ENCODE measurements around the gene EVC.
A peak's percentile ranks its signal among the peaks of the same experiment; 100 is the strongest.
"Not testable (repeated sequence)": the region's sequence is repeated elsewhere in the genome, so short reads cannot be mapped to it uniquely, and the experiment has no call there.

EVC gene

GRCh38 chr4:5793514-5793913 is 82.5 kb downstream of the EVC start:
- no peak for DNase-seq

DNA sequence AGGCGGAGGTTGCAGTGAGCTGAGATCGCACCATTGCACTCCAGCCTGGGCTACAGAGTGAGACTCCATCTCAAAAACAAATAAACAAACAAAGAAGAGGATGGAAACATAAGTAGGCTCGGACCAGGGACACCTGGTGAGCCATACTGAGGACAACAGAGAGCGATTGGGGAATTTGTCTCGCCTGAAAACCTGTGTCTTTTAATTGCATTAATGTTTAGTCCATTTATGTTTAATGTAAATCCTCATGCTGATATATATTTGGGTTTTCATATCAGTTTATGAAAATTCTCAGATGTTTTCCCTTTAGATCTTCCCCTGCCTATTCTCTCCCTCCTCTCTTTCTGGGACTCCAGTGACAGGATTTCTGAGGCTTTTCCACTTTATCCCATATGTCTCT is 84.6 kb downstream of the EVC start:
- no peak for DNase-seq

DNA sequence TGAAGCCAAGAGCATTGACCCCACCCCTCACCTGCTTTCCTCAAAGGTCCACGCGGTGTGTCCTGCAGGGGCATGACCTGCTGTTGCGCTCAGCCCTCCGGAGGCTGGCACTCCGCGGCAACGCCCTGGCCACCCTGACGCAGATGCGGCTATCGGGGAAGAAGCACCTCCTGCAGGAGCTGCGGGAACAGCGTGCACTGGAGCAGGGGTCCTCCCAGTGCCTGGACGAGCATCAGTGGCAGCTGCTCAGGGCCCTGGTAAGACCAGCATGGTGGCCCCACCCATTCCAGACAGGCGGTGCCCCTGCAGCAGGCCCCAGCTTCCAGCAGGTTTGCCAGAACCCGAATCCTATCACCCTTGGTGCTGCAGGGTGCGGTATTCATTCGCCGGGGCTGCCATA is 86.0 kb downstream of the EVC start:
- DNase-seq = no peak

- DNase-seq = no peak
Observed at GRCh38 chr4:5797866-5798265, 86.9 kb downstream of the EVC start.

DNA sequence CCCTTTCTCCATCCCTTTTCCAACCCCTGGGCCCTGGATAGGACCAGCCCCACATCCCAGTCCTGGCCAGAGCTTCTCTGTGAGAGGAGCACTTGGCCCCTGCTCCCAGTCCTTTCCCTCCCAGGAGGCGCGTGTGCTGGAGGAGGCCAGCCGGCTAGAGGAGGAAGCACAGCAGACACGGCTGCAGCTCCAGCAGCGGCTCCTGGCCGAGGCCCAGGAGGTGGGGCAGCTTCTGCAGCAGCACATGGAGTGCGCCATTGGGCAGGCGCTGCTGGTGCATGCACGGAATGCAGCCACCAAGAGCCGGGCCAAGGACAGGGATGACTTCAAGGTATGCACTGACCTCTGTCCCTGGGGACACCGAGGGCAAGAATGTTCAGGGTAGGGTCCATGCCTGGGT is 87.5 kb downstream of the EVC start:
- no peak for DNase-seq

DNA sequence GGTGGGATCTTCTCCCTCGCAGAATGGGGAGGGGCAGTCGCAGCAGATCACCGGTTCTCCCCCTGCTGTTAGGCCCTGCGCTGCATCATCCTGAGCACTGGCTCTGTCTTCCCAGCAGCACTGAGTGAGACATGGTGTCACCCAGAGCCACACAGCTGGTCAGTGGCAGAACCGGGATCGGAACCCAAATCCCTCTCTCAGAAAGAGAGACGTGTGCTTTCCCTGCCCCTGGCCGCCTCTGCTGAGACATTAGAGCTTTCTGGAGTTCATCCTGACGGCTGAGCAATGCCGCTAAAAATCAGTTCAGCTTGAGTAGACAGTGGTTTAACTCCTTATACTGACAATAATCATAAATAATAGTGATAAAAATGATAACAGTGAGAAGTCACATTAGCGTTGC is 87.9 kb downstream of the EVC start:
- no peak for DNase-seq

GRCh38 chr4:5799406-5799805 is 88.4 kb downstream of the EVC start:
- DNase-seq = no peak

- no peak for DNase-seq
Observed at GRCh38 chr4:5800496-5800895, 89.5 kb downstream of the EVC start.

DNA sequence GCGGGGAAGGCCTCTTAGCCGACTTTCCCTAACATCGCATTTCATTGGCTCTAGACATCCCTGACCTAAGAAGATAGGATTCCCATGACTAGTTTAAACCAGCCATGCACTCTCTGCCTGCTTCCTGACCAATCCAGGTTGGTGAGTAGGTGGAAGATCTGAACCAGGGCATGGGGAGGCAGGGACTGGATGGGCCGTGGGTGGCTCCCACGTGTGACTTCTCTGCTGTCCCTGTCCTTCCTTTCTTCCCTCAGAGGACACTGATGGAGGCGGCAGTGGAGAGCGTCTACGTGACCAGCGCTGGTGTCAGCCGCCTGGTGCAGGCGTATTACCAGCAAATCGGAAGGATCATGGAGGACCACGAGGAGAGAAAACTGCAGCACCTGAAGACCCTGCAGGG is 90.7 kb downstream of the EVC start:
- no peak for DNase-seq

- DNase-seq = no peak
Observed at GRCh38 chr4:5802565-5802964, 91.6 kb downstream of the EVC start.

- DNase-seq = no peak
Observed at GRCh38 chr4:5804656-5805055, 93.7 kb downstream of the EVC start.

- DNase-seq = no peak
Observed at GRCh38 chr4:5805270-5805669, 94.3 kb downstream of the EVC start.

DNA sequence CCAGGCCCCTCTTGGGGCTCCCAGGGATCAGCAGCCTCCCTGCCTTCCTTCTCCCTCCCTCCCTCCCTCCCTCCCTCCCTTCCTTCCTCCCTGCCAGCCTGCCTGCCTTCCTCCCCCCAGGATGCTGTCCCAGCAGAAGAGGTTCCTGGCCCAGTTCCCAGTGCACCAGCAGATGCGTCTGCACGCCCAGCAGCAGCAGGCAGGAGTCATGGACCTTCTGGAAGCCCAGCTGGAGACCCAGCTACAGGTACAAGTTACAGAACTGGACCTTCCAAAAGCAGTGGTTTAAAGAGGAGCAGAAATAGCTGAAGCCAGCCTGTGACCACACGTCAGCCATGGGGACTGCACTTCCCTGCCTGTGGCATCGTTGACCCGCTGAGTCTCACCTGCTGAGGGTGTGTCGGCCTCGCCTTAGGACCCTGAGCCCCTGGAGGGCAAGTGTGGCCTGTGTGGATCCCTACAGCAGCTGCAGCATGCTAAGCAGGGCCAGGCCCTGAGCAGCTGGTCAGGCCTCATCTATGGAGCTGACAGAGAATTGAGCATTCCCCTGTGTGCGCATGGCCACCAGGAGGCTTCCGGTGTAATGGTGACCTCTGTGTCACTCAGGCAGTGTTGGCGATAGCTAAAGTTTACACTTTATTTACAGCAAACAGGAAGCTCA is 97.2 kb downstream of the EVC start:
- no peak for DNase-seq

DNA sequence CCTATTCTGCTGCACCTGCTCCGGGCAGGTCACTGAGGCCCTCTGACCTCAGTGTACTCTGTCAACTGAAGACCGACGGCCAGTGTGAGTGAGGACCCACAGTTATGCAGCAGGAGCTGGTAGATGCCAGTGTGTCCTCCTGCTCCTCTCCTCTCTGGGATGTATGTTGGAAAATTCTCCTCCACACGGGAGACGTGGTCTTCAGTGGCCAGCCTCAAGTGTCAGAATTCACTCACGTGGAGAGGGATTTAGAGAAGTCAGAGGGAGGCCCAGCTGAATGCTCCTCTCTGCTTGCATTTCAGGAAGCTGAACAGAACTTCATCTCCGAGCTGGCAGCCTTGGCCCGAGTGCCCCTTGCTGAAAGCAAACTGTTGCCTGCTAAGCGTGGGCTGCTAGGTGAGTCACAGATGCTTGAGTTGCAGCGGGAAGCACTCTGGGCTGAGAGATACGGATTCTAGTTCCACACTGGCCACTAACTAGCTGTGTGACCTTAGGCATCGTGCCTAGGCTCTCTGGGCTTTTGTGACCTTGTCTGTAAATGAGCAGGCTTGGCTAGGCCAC is 98.3 kb downstream of the EVC start:
- no peak for DNase-seq

- DNase-seq = no peak
Observed at GRCh38 chr4:5810151-5810550, 99.2 kb downstream of the EVC start.

DNA sequence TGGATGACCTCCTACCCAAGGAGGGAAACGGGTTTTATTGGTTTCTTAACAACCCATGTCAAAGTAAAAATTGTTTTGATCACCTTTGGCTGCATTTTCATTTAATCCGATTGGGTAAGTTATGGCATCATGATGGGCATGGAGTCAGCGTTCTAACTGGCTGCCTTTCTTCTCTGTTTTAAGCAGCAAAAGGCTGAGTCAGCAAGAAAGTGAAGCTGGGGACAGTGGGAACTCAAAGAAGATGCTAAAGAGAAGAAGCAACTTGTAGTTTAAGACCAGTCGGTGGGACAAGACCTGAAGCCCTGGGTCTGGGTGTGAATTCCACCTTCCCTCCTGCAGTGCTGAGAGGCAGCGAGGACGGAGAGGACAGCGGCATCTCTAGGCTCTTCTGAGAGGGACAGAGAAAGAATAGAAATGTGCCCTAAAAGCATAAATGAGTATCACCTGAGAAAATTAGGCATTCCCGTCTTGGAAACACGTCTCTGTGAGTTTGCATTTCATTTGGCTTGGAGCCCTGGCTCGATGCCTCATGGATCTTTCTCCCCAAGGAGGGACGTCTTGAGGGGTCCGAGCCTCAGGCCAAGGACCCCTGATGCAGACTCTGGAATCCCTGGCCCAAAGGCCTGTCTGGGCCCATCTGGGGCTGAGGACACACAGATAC is 99.9 kb downstream of the EVC start:
- no peak for DNase-seq

DNA sequence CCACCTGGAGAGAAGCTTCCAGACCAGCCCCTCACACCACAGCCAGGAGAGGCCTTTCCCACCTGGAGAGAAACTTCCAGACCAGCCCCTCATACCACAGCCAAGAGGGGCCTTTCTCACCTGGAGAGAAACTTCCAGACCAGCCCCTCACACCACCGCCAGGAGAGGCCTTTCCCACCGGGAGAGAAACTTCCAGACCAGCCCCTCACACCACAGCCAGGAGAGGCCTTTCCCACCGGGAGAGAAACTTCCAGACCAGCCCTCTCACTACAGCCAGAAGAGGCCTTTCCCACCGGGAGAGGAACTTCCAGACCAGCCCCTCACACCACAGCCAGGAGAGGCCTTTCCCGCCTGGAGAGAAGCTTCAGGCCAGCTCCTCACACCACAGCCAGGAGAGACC is 101.1 kb downstream of the EVC start:
- not testable (repeated sequence) for DNase-seq

- peak; percentile 68 for DNase-seq
Observed at GRCh38 chr4:5812506-5813229, 101.7 kb downstream of the EVC start.

- DNase-seq = no peak
Observed at GRCh38 chr4:5813882-5814255, 102.9 kb downstream of the EVC start.

GRCh38 chr4:5814421-5814820 is 103.4 kb downstream of the EVC start:
- no peak for DNase-seq

- DNase-seq = no peak
Observed at GRCh38 chr4:5815641-5816040, 104.6 kb downstream of the EVC start.

GRCh38 chr4:5816101-5816500 is 105.1 kb downstream of the EVC start:
- no peak for DNase-seq

DNA sequence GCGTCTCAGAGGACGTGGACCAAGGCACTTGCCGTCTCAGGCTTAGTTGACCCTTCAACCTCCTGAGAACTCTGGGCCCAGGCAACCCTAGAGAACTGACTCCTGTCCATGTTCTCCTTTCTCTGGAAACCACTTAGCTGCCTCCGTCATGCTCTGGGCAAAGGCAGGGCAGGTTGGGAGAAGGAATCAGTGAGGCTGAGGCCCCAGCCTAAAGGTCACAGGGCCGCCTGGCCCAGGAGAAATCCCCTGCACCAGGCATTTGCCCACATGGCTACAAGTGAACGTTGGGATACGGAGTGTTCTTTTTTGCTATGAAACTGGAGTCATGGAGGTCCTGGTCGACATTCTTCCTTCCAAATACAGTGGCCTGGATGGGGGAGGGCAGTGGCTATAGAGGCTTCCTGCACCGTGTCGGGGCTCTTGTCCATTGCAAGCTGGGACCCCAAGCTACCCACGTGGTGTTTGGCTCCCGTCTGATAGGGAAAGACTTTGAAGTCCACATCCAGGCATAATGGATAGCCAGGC is 105.9 kb downstream of the EVC start:
- no peak for DNase-seq
